ENCODE data around the gene HS3ST3B1.

HS3ST3B1 gene

GRCh38 chr17:14334919-14335318 is 34.0 kb downstream of the HS3ST3B1 start:
- DNase-seq (no peak), ATAC-seq (replicated peaks) (no peak)
- H3K4me1 Mint-ChIP-seq (ENCODE audit: low read depth in 2 of 2), result peaks cover 53 to 54% of the 10 kb centered on the region in 2 donors
- no peaks in the 10 kb centered on the region for H3K9me3 Mint-ChIP-seq
- peak overlapping the region; percentile 6 to 77 for H3K27ac Mint-ChIP-seq
- peaks cover 3% of the 10 kb centered on the region for H3K36me3 Mint-ChIP-seq (ENCODE audit: insufficient read depth)
- H3K27me3 Mint-ChIP-seq, result no peaks in the 10 kb centered on the region
- H3K4me3 Mint-ChIP-seq, result no peak overlapping the region

GRCh38 chr17:14336418-14336817 is 35.5 kb downstream of the HS3ST3B1 start:
- H3K36me3 Mint-ChIP-seq (ENCODE audit: insufficient read depth), result peaks cover 7% of the 10 kb centered on the region
- no peak for DNase-seq
- H3K27me3 Mint-ChIP-seq, result no peaks in the 10 kb centered on the region
- peaks cover 58 to 60% of the 10 kb centered on the region in 2 donors for H3K4me1 Mint-ChIP-seq (ENCODE audit: low read depth in 2 of 2)
- ATAC-seq (replicated peaks), result no peak
- no peaks in the 10 kb centered on the region for H3K9me3 Mint-ChIP-seq
- H3K4me3 Mint-ChIP-seq, result no peak overlapping the region
- peak overlapping the region; percentile 20 to 56 for H3K27ac Mint-ChIP-seq

- H3K9me3 Mint-ChIP-seq, result no peaks in the 10 kb centered on the region
- DNase-seq, result no peak
- no peak overlapping the region for H3K4me3 Mint-ChIP-seq
- no peaks in the 10 kb centered on the region for H3K27me3 Mint-ChIP-seq
- H3K4me1 Mint-ChIP-seq (ENCODE audit: low read depth in 2 of 2), result peaks cover 56 to 64% of the 10 kb centered on the region in 2 donors
- peaks cover 4% of the 10 kb centered on the region for H3K36me3 Mint-ChIP-seq (ENCODE audit: insufficient read depth)
- no peak for ATAC-seq (replicated peaks)
- peak overlapping the region in 1 of 2 donors; percentile 20 for H3K27ac Mint-ChIP-seq
Measured at GRCh38 chr17:14337596-14338079, 36.8 kb downstream of the HS3ST3B1 start.

DNA sequence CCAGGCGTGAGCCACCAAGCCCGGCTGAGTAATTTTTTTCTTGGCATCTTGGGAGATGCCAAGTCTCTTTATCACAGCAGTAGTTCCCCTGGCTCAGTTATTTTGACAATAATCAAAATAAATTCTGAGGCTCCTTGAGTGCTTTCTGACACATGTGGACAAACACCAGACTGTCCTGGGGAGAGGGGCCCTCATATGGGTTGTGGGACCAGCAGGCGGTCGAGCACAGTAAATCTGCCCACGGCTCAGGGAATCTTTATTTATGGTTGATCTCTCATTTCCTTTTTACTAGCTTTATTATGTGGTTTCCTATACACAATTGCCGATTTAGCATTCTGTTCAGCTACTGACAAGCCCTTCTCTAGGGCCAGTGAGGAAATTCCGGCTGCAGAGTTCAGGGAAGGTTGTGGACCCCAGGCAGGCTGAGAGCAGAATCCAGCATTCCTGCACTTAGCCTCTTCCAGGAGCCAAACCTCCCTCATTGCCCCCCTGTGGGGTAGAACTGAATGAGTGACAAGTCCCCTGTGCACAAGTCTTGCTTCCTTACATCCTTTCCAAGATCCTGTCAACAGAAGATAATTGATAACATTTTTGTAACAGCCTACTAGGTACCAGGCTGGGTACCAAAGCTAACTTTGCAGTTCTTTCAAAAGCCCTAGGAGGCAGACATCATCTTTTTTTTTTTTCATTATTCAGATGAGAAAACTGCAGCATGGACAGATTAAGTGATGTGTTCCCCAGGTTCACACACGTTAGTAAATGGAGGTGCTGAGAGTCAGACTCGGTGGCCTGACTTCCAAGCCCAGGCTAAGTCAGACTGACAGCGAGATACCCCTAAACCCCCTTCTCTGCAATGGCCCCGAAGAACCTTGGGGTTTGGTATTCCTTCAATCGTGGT is 40.2 kb downstream of the HS3ST3B1 start:
- peak overlapping the region; percentile 76 to 88 for H3K27ac Mint-ChIP-seq
- peak overlapping the region in 1 of 2 donors; percentile 50 for H3K4me3 Mint-ChIP-seq
- no peaks in the 10 kb centered on the region for H3K27me3 Mint-ChIP-seq
- H3K9me3 Mint-ChIP-seq, result no peaks in the 10 kb centered on the region
- DNase-seq (no peak), ATAC-seq (replicated peaks) (no peak)
- H3K4me1 Mint-ChIP-seq (ENCODE audit: low read depth in 2 of 2), result peaks cover 40 to 46% of the 10 kb centered on the region in 2 donors
- peaks cover 13% of the 10 kb centered on the region for H3K36me3 Mint-ChIP-seq (ENCODE audit: insufficient read depth)

DNA sequence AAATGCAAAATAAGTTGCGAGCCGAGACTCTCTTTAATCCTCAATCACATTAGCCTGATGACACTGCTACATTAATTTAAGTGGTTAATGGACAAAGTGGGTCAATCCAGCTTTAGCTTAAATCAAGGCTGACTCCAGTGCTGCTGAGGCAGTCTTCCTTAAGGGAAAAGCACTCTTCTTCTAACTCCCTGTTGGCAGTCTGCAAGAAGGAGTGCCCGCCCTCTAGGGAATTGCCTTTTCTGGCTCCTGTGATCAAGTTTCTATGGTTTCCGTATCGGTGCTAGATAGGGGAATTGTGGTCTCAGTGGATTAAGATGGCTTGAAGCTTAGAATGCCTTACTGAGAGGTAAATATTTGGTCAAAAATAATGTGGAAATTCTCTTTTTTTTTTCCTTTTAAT is 41.0 kb downstream of the HS3ST3B1 start:
- peaks cover 38% of the 10 kb centered on the region in 2 donors for H3K4me1 Mint-ChIP-seq (ENCODE audit: low read depth in 2 of 2)
- no peak overlapping the region for H3K4me3 Mint-ChIP-seq
- H3K27ac Mint-ChIP-seq, result peak overlapping the region in 1 of 2 donors; percentile 76
- DNase-seq (no peak), ATAC-seq (replicated peaks) (no peak)
- peaks cover 21% of the 10 kb centered on the region for H3K36me3 Mint-ChIP-seq (ENCODE audit: insufficient read depth)
- no peaks in the 10 kb centered on the region for H3K27me3 Mint-ChIP-seq
- no peaks in the 10 kb centered on the region for H3K9me3 Mint-ChIP-seq

- no peak overlapping the region for H3K4me3 Mint-ChIP-seq
- peaks cover 3 to 9% of the 10 kb centered on the region in 2 donors for H3K4me1 Mint-ChIP-seq (ENCODE audit: low read depth in 2 of 2)
- ATAC-seq (replicated peaks) (no peak), DNase-seq (no peak)
- H3K27me3 Mint-ChIP-seq, result no peaks in the 10 kb centered on the region
- H3K27ac Mint-ChIP-seq, result peak overlapping the region in 1 of 2 donors; percentile 32
- H3K36me3 Mint-ChIP-seq (ENCODE audit: insufficient read depth), result peaks cover 30% of the 10 kb centered on the region
- H3K9me3 Mint-ChIP-seq, result no peaks in the 10 kb centered on the region
Measured at GRCh38 chr17:14346801-14347200, 45.9 kb downstream of the HS3ST3B1 start.

- ATAC-seq (replicated peaks) (peak; percentile 53), DNase-seq (no peak)
- peaks cover 0 to 9% of the 10 kb centered on the region in 2 donors for H3K4me1 Mint-ChIP-seq (ENCODE audit: low read depth in 2 of 2)
- no peak overlapping the region for H3K4me3 Mint-ChIP-seq
- H3K27ac Mint-ChIP-seq, result no peak overlapping the region
- H3K27me3 Mint-ChIP-seq, result no peaks in the 10 kb centered on the region
- no peaks in the 10 kb centered on the region for H3K9me3 Mint-ChIP-seq
- peaks cover 16% of the 10 kb centered on the region for H3K36me3 Mint-ChIP-seq (ENCODE audit: insufficient read depth)
Measured at GRCh38 chr17:14351493-14351892, 50.6 kb downstream of the HS3ST3B1 start.

- no peak overlapping the region for H3K27ac Mint-ChIP-seq
Measured at GRCh38 chr17:14352136-14352535, 51.3 kb downstream of the HS3ST3B1 start.

DNA sequence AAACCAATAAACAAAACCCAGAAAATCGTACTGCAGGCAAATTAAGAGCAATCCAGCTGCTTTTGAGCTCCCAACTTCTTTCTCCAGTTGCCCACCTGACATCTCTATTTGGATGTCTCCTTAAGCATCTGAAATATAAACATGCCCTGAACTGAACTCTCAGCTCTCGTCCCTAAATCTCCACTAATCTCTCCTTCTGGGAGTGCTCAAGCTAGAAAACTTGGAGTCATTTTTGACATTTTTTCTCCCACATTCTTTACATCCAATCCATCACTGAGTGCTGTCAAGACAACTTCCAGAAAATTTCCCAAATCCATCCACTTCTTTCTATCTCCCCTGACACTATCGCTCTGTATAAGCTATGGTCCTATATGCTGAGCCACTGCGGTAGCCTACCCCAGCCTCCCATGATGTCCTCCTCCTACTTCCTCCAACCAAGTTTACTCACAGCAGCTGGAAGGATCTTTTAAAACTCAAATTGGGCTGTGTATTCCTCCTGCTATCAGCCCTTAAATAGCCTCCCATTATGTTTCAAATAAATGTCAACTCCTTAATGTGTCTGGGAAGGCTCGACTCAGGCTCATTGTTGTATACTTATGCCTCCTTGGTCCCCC is 53.1 kb downstream of the HS3ST3B1 start:
- Mint-ChIP-seq H3K27me3 (no peaks in the 10 kb centered on the region), H3K27ac (no peak overlapping the region), H3K4me1 (ENCODE audit: low read depth in 2 of 2) (peaks cover under 1% of the 10 kb centered on the region in 2 donors), H3K9me3 (no peaks in the 10 kb centered on the region), H3K4me3 (no peak overlapping the region), H3K36me3 (ENCODE audit: insufficient read depth) (peaks cover 6% of the 10 kb centered on the region)
- ATAC-seq (replicated peaks), result no peak
- no peak for DNase-seq

More at GRCh38 chr17:14352136-14352535, 51.3 kb downstream of the HS3ST3B1 start:
- Mint-ChIP-seq H3K27me3 (no peaks in the 10 kb centered on the region), H3K4me3 (no peak overlapping the region), H3K9me3 (no peaks in the 10 kb centered on the region), H3K36me3 (ENCODE audit: insufficient read depth) (peaks cover 11% of the 10 kb centered on the region), H3K4me1 (ENCODE audit: low read depth in 2 of 2) (peaks cover 0 to 7% of the 10 kb centered on the region in 2 donors)
- DNase-seq, result no peak
- ATAC-seq (replicated peaks), result no peak

GRCh38 chr17:14354807-14355206 is 53.9 kb downstream of the HS3ST3B1 start:
- peaks cover 2% of the 10 kb centered on the region for H3K36me3 Mint-ChIP-seq (ENCODE audit: insufficient read depth)
- H3K27me3 Mint-ChIP-seq, result no peaks in the 10 kb centered on the region
- ATAC-seq (replicated peaks) (no peak), DNase-seq (no peak)
- no peaks in the 10 kb centered on the region for H3K9me3 Mint-ChIP-seq
- H3K27ac Mint-ChIP-seq, result no peak overlapping the region
- peaks cover 8 to 9% of the 10 kb centered on the region in 2 donors for H3K4me1 Mint-ChIP-seq (ENCODE audit: low read depth in 2 of 2)
- H3K4me3 Mint-ChIP-seq, result no peak overlapping the region

- Mint-ChIP-seq H3K27ac (no peak overlapping the region), H3K9me3 (no peaks in the 10 kb centered on the region), H3K27me3 (no peaks in the 10 kb centered on the region), H3K4me3 (no peak overlapping the region), H3K36me3 (ENCODE audit: insufficient read depth) (no peaks in the 10 kb centered on the region), H3K4me1 (ENCODE audit: low read depth in 2 of 2) (peaks cover 11 to 12% of the 10 kb centered on the region in 2 donors)
- ATAC-seq (replicated peaks) (no peak), DNase-seq (no peak)
Measured at GRCh38 chr17:14355556-14355955, 54.7 kb downstream of the HS3ST3B1 start.

- Mint-ChIP-seq H3K4me1 (ENCODE audit: low read depth in 2 of 2) (peaks cover 16 to 18% of the 10 kb centered on the region in 2 donors), H3K9me3 (no peaks in the 10 kb centered on the region), H3K36me3 (ENCODE audit: insufficient read depth) (peaks cover 2% of the 10 kb centered on the region), H3K27me3 (no peaks in the 10 kb centered on the region), H3K4me3 (peak overlapping the region; percentile 48 to 63), H3K27ac (peak overlapping the region in 1 of 2 donors; percentile 65)
- DNase-seq (peak; percentile 60 to 66 (median 64)), ATAC-seq (replicated peaks) (peak; percentile 98)
Measured at GRCh38 chr17:14359163-14360020, 58.5 kb downstream of the HS3ST3B1 start.

DNA sequence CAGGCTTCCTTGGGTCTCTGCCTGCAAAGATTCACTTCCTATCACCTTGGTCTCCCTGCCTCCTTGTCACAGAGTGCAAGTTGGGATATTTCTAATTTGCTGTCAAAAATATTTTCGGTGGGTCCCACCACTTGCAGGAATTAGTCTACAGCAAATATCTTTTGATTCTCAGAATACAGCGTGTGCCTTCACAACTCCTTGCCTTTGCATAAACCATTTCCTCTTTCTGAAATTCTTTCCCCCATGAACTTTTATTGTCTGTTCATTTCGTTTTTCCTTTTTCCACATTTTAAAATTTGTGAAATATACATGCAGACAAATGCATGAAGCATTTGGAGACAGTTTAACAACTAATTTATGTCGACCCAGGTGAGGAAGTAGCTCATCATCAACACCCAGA is 60.0 kb downstream of the HS3ST3B1 start:
- H3K9me3 Mint-ChIP-seq, result no peaks in the 10 kb centered on the region
- ATAC-seq (replicated peaks) (no peak), DNase-seq (no peak)
- H3K36me3 Mint-ChIP-seq (ENCODE audit: insufficient read depth), result peaks cover 2% of the 10 kb centered on the region
- no peaks in the 10 kb centered on the region for H3K27me3 Mint-ChIP-seq
- peaks cover 16 to 18% of the 10 kb centered on the region in 2 donors for H3K4me1 Mint-ChIP-seq (ENCODE audit: low read depth in 2 of 2)
- H3K27ac Mint-ChIP-seq, result no peak overlapping the region
- H3K4me3 Mint-ChIP-seq, result no peak overlapping the region
